SK-N-SH (cell line): ENCODE data around the gene ZNF829. TPM values are rescaled to one million over a fixed set of nuclear protein-coding genes. Genes with fewer than 3 reads are reported as not detected.

Experiments used
- CTCF ChIA-PET: fragments of 300-600, 350-600 bp; formaldehyde crosslinking; extraction: SDS; loops from one replicate; lab custom pipeline; 2021; lab: Yijun Ruan, JAX
- POLR2A ChIA-PET: fragments of 350-600 bp; sonication (Branson Sonifier 250); formaldehyde crosslinking; extraction: SDS; loops from one replicate; lab custom pipeline; 2020; ENCODE audit warnings: antibody characterized with exemption, inconsistent platforms; lab: Yijun Ruan, JAX
- DNase-seq: peaks from one replicate; pipeline ENCODE4 v3.0.0; 2012
- H2AFZ ChIP-seq: fragments of 200-600 bp; sonication (generic); 2 replicates; pipeline ENCODE4 v1.8.1; 2016; ENCODE audit warnings: antibody characterized with exemption, mild to moderate bottlenecking, low read depth
- H3F3A ChIP-seq: fragments of 200-600 bp; sonication (generic); replicated peaks from 2 replicates; pipeline ENCODE3; 2016; ENCODE audit warnings: antibody characterized with exemption, mild to moderate bottlenecking; ENCODE audit not compliant: insufficient read depth
- H3K27ac ChIP-seq, 2 experiments: fragments of 200-500 bp in 1 of 2; fragments of 200-600 bp in 1 of 2; sonication (Bioruptor generic) in 1 of 2; sonication (generic), shearing (Covaris generic) in 1 of 2; 2 replicates each; pipeline versions ENCODE4 v1.5.1 to v1.6.1; 2014 to 2016; ENCODE audit warnings: low read depth in 2 of 2, inconsistent platforms in 1 of 2, low read length in 1 of 2, mild to moderate bottlenecking in 1 of 2, mixed read lengths in 1 of 2
- H3K27me3 ChIP-seq: fragments of 200-600 bp; sonication (generic), shearing (Covaris generic); 2 replicates; pipeline ENCODE4 v1.6.1; 2016; ENCODE audit warnings: mixed run types; ENCODE audit not compliant: insufficient read depth
- H3K36me3 ChIP-seq, 2 experiments: fragments of 200-500 bp in 1 of 2; fragments of 200-600 bp in 1 of 2; sonication (Bioruptor generic) in 1 of 2; sonication (generic) in 1 of 2; replicated peaks in 1 of 2; 2 replicates each; pipeline versions ENCODE3 to v1.5.1; 2014 to 2016; ENCODE audit warnings: low read length in 1 of 2, mild to moderate bottlenecking in 1 of 2; ENCODE audit not compliant: insufficient read depth in 2 of 2, control insufficient read depth in 1 of 2
- H3K4me1 ChIP-seq, 2 experiments: fragments of 200-500 bp in 1 of 2; fragments of 200-600 bp in 1 of 2; sonication (Bioruptor generic) in 1 of 2; sonication (generic), shearing (Covaris generic) in 1 of 2; 2 replicates each; pipeline versions ENCODE4 v1.5.1 to v1.6.1; 2014 to 2016; ENCODE audit warnings: low read depth in 1 of 2, low read length in 1 of 2, mixed run types in 1 of 2; ENCODE audit not compliant: insufficient read depth in 2 of 2, control insufficient read depth in 1 of 2
- H3K4me2 ChIP-seq: fragments of 200-600 bp; sonication (generic), shearing (Covaris generic); 2 replicates; pipeline ENCODE4 v1.6.1; 2017; ENCODE audit warnings: mixed run types
- H3K4me3 ChIP-seq, 2 experiments: fragments of 200-500 bp in 1 of 2; fragments of 200-600 bp in 1 of 2; sonication (Bioruptor generic) in 1 of 2; sonication (generic), shearing (Covaris generic) in 1 of 2; 2 replicates each; pipeline versions ENCODE4 v1.5.1 to v1.8.1; 2014 to 2016; ENCODE audit warnings: low read depth in 2 of 2, inconsistent platforms in 1 of 2, low read length in 1 of 2, mild to moderate bottlenecking in 1 of 2, mixed read lengths in 1 of 2, moderate library complexity in 1 of 2
- H3K79me2 ChIP-seq: fragments of 200-600 bp; sonication (generic); 2 replicates; pipeline ENCODE4 v1.8.1; 2017; ENCODE audit warnings: mild to moderate bottlenecking; ENCODE audit not compliant: insufficient read depth
- H3K9ac ChIP-seq: fragments of 200-600 bp; sonication (generic); 2 replicates; pipeline ENCODE4 v1.6.1; 2017; ENCODE audit warnings: mixed run types
- H3K9me2 ChIP-seq: fragments of 200-600 bp; sonication (generic); 2 replicates; pipeline ENCODE4 v1.6.1; 2017; ENCODE audit warnings: mixed run types
- H3K9me3 ChIP-seq: fragments of 200-600 bp; sonication (generic); 2 replicates; pipeline ENCODE4 v1.6.1; 2017; ENCODE audit warnings: mixed run types, mild to moderate bottlenecking, moderate library complexity
- H4K20me1 ChIP-seq: fragments of 200-600 bp; sonication (generic); 2 replicates; pipeline ENCODE4 v1.6.1; 2017; ENCODE audit warnings: mild to moderate bottlenecking, mixed run types; ENCODE audit not compliant: insufficient read depth
- ELF1 ChIP-seq: IDR thresholded peaks from 2 replicates; pipeline ENCODE4 v1.4.0; 2012
- GATA2 ChIP-seq: sonication (generic); formaldehyde crosslinking; IDR thresholded peaks from 2 replicates; pipeline ENCODE4 v1.5.0; 2020; ENCODE audit warnings: mild to moderate bottlenecking, missing genetic modification reagents
- MXI1 ChIP-seq: IDR thresholded peaks from 2 replicates; pipeline ENCODE4 v1.6.1; 2012; ENCODE audit warnings: mild to moderate bottlenecking, low read depth, low read length, improper control_type of control experiment
- NRF1 ChIP-seq: IDR thresholded peaks from 2 replicates; pipeline ENCODE4 v1.6.1; 2012; ENCODE audit warnings: low read depth, mild to moderate bottlenecking, low read length
- RCOR1 ChIP-seq: fragments of 150-350 bp; IDR thresholded peaks from 2 replicates; pipeline ENCODE4 v1.6.1; 2017; ENCODE audit warnings: antibody characterized with exemption, low read length
- RXRA ChIP-seq: IDR thresholded peaks from 2 replicates; pipeline ENCODE4 v1.4.0; 2012; ENCODE audit warnings: low read depth, mild to moderate bottlenecking, borderline replicate concordance
- TAF1 ChIP-seq: IDR thresholded peaks from 2 replicates; pipeline ENCODE4 v1.6.1; 2012; ENCODE audit warnings: low read depth, mild to moderate bottlenecking, low read length, moderate library complexity, borderline replicate concordance
- TCF12 ChIP-seq: IDR thresholded peaks from 2 replicates; pipeline ENCODE4 v1.4.0; 2012
- TEAD4 ChIP-seq: IDR thresholded peaks from 2 replicates; pipeline ENCODE4 v1.4.0; 2012; ENCODE audit warnings: mild to moderate bottlenecking, borderline replicate concordance; ENCODE audit not compliant: insufficient read depth
- WGBS: methylation state at CpG from one replicate; pipeline ENCODE4 v1.1.6; 2017; ENCODE audit warnings: low lambda C conversion rate; 5-methylcytosine and 5-hydroxymethylcytosine counted together
- polyA plus RNA-seq, 3 experiments: library from polyadenylated mRNA; depleted of rRNA; stranded (reverse); fragments of >200 nt; gene quantifications; 2 replicates each; pipeline ENCODE4 v1.2.3, GENCODE V29; 2012
- TF ChIP-seq, protein P1 (sequence below): fragments of 150-350 bp; IDR thresholded peaks from 2 replicates; pipeline ENCODE4 v1.6.1; 2016; ENCODE audit warnings: mild to moderate bottlenecking, low read depth, low read length
- TF ChIP-seq, protein P2 (sequence below): IDR thresholded peaks from 2 replicates; pipeline ENCODE4 v1.4.0; 2012; ENCODE audit warnings: low read depth, borderline replicate concordance
- TF ChIP-seq, protein P3 (sequence below): IDR thresholded peaks from 2 replicates; pipeline ENCODE4 v1.4.0; 2012; ENCODE audit warnings: low read depth
- TF ChIP-seq, protein P4 (sequence below): IDR thresholded peaks from 2 replicates; pipeline ENCODE4 v1.4.0; 2012; ENCODE audit warnings: low read depth, borderline replicate concordance

The ZNF829 gene
- polyA plus RNA-seq, 1 of the 3 experiments (the other 2 are of a cell fraction): 0.72 TPM

DNA sequence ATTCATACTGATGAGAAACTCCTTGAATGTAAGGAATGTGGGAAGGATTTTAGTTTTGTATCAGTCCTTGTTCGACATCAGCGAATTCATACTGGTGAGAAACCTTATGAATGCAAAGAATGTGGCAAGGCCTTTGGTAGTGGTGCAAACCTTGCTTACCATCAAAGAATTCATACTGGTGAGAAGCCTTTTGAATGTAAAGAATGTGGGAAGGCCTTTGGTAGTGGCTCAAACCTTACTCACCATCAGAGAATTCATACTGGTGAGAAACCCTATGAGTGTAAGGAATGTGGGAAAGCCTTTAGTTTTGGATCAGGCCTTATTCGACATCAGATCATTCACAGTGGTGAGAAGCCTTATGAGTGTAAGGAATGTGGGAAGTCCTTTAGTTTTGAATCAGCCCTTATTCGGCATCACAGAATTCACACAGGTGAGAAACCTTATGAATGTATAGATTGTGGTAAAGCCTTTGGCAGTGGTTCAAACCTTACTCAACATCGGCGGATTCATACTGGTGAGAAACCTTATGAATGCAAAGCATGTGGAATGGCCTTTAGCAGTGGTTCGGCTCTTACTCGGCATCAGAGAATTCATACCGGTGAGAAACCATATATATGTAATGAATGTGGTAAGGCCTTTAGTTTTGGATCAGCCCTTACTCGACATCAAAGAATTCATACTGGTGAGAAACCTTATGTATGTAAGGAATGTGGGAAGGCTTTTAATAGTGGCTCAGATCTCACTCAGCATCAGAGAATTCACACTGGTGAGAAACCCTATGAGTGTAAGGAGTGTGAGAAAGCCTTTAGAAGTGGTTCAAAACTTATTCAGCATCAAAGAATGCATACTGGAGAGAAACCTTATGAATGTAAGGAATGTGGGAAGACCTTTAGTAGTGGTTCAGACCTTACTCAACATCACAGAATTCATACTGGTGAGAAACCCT is 38.8 kb downstream of the ZNF829 start:
- Histone ChIP-seq H2AFZ (no peak overlapping the region), H3K27ac (no peak overlapping the region), H3K36me3 (peaks cover 29 to 74% of the 10 kb centered on the region in 2 experiments), H3F3A (peaks cover 3% of the 10 kb centered on the region), H3K79me2 (no peaks in the 10 kb centered on the region), H3K4me1 (no peaks in the 10 kb centered on the region), H3K27me3 (no peaks in the 10 kb centered on the region), H3K9ac (no peak overlapping the region), H4K20me1 (no peaks in the 10 kb centered on the region), H3K9me3 (peaks cover 90% of the 10 kb centered on the region), H3K4me3 (no peak overlapping the region; a peak in 1 of 4 replicates), H3K9me2 (no peaks in the 10 kb centered on the region), H3K4me2 (no peak overlapping the region)
- ChIA-PET CTCF (no interaction called here), POLR2A (no interaction called here)
- TF ChIP-seq GATA2 (CRISPR knock-in tag) (no peak), ELF1 (no peak), TCF12 (no peak), TEAD4 (no peak), RCOR1 (no peak), TAF1 (no peak), NRF1 (no peak), RXRA (no peak), MXI1 (no peak)
- TF ChIP-seq, protein P1, sequence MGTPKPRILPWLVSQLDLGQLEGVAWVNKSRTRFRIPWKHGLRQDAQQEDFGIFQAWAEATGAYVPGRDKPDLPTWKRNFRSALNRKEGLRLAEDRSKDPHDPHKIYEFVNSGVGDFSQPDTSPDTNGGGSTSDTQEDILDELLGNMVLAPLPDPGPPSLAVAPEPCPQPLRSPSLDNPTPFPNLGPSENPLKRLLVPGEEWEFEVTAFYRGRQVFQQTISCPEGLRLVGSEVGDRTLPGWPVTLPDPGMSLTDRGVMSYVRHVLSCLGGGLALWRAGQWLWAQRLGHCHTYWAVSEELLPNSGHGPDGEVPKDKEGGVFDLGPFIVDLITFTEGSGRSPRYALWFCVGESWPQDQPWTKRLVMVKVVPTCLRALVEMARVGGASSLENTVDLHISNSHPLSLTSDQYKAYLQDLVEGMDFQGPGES: no peak
- TF ChIP-seq, protein P2, sequence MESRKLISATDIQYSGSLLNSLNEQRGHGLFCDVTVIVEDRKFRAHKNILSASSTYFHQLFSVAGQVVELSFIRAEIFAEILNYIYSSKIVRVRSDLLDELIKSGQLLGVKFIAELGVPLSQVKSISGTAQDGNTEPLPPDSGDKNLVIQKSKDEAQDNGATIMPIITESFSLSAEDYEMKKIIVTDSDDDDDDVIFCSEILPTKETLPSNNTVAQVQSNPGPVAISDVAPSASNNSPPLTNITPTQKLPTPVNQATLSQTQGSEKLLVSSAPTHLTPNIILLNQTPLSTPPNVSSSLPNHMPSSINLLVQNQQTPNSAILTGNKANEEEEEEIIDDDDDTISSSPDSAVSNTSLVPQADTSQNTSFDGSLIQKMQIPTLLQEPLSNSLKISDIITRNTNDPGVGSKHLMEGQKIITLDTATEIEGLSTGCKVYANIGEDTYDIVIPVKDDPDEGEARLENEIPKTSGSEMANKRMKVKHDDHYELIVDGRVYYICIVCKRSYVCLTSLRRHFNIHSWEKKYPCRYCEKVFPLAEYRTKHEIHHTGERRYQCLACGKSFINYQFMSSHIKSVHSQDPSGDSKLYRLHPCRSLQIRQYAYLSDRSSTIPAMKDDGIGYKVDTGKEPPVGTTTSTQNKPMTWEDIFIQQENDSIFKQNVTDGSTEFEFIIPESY: no peak
- TF ChIP-seq, protein P3, sequence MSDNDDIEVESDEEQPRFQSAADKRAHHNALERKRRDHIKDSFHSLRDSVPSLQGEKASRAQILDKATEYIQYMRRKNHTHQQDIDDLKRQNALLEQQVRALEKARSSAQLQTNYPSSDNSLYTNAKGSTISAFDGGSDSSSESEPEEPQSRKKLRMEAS: no peak
- TF ChIP-seq, protein P4, sequence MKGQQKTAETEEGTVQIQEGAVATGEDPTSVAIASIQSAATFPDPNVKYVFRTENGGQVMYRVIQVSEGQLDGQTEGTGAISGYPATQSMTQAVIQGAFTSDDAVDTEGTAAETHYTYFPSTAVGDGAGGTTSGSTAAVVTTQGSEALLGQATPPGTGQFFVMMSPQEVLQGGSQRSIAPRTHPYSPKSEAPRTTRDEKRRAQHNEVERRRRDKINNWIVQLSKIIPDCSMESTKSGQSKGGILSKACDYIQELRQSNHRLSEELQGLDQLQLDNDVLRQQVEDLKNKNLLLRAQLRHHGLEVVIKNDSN: no peak
- DNase-seq: no peak
- WGBS: 86% methylated on average over 10 of the region's 10 CpGs
